IPS-15b (cell line): ENCODE results near the gene CCNB1IP1.
"Not testable (repeated sequence)": the region's sequence is repeated elsewhere in the genome, so short reads cannot be mapped to it uniquely, and the experiment has no call there.

ENCODE experiments used
- H3K27me3 ChIP-seq: one replicate; pipeline ENCODE4 v1.6.1; 2013; ENCODE audit warnings: low read length; ENCODE audit not compliant: control insufficient read depth, insufficient read depth
- H3K36me3 ChIP-seq: one replicate; pipeline ENCODE4 v1.6.1; 2013; ENCODE audit warnings: low read length; ENCODE audit not compliant: control insufficient read depth, insufficient read depth
- H3K4me1 ChIP-seq: one replicate; pipeline ENCODE4 v1.6.1; 2013; ENCODE audit warnings: mild to moderate bottlenecking, low read length; ENCODE audit not compliant: control insufficient read depth, insufficient read depth
- H3K4me3 ChIP-seq: one replicate; pipeline ENCODE4 v1.5.1; 2013; ENCODE audit warnings: low read depth, low read length
- H3K9ac ChIP-seq: one replicate; pipeline ENCODE4 v1.6.1; 2013; ENCODE audit warnings: low read depth, mild to moderate bottlenecking, low read length
- H3K9me3 ChIP-seq: one replicate; pipeline ENCODE4 v1.6.1; 2013; ENCODE audit warnings: mild to moderate bottlenecking, low read length; ENCODE audit not compliant: control insufficient read depth, insufficient read depth

CCNB1IP1 gene

DNA sequence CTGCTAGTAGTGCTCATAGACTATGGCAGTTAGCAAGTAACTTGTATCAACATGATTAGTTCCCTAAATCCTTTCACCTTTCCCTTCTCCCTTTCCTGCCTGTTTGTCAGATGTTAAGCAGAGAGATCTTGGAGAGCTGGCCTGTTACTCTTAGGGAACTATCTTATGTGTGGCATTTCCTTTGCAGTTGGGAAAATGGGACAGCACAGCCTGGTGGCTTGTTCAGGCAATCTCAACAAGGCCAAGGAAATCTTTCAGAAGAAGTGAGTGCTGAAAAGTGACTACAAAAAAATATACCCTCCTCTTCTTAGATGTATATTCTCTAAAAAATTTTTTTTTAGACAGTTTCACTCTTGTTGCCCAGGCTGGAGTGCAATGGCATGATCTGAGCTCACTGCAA lies 17.8 kb upstream of the CCNB1IP1 start:
- H3K4me3 ChIP-seq = no peak overlapping the region
- no peaks in the 10 kb centered on the region for H3K9me3 ChIP-seq
- H3K27me3 ChIP-seq = no peaks in the 10 kb centered on the region
- H3K9ac ChIP-seq = no peak overlapping the region
- H3K4me1 ChIP-seq = no peaks in the 10 kb centered on the region
- peaks cover 22% of the 10 kb centered on the region for H3K36me3 ChIP-seq

- Histone ChIP-seq H3K27me3 (no peaks in the 10 kb centered on the region), H3K36me3 (peaks cover 25% of the 10 kb centered on the region), H3K4me1 (no peaks in the 10 kb centered on the region), H3K4me3 (no peak overlapping the region), H3K9me3 (no peaks in the 10 kb centered on the region), H3K9ac (no peak overlapping the region)
Measured at GRCh38 chr14:20350282-20350681, 17.2 kb upstream of the CCNB1IP1 start.

GRCh38 chr14:20347747-20348146 lies 14.7 kb upstream of the CCNB1IP1 start:
- Histone ChIP-seq H3K4me3 (no peak overlapping the region), H3K9me3 (no peaks in the 10 kb centered on the region), H3K9ac (no peak overlapping the region), H3K4me1 (no peaks in the 10 kb centered on the region), H3K27me3 (no peaks in the 10 kb centered on the region), H3K36me3 (peaks cover 20% of the 10 kb centered on the region)

DNA sequence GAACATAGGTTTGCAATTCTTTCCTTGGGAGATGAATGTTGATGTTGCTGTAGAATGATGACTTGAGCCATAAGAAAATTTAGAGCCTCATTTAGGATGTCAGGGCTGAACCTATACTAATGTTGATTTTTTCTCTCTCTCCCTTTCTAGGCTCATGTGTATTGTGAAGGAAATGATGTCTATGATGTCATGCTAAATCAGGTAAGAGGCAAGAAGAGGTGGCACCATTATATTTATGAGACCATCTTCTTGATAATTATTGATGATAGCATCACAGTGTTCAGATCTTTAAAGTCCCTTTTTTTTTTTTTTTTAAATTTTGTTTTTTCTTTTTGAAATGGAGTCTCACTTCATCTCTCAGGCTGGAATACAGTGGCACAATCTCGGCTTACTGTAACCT lies 13.6 kb upstream of the CCNB1IP1 start:
- H3K27me3 ChIP-seq = no peaks in the 10 kb centered on the region
- H3K36me3 ChIP-seq = peaks cover 12% of the 10 kb centered on the region
- no peak overlapping the region for H3K4me3 ChIP-seq
- H3K9ac ChIP-seq = no peak overlapping the region
- no peaks in the 10 kb centered on the region for H3K4me1 ChIP-seq
- no peaks in the 10 kb centered on the region for H3K9me3 ChIP-seq

DNA sequence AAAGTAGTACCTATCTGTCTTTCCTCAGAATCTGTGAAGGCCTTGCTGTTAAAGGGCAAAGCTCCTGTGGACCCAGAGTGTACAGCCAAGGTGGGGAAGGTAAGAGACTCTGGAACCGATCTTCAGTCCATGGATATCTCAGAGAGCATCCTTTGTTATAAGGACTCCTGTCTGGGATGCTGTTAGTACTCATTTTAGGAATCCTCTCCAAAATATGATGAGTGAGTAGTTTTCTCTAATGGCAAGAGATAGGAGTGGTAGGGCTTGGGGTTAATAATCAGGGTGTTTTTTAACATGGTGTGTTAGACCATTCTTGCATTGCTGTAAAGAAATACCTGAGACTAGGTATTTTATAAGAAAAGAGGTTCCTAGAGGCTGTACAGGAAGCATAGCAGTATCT lies 12.3 kb upstream of the CCNB1IP1 start:
- H3K36me3 ChIP-seq = peaks cover 6% of the 10 kb centered on the region

GRCh38 chr14:20343862-20344220 lies 10.8 kb upstream of the CCNB1IP1 start:
- Histone ChIP-seq H3K27me3 (no peaks in the 10 kb centered on the region), H3K36me3 (peaks cover 6% of the 10 kb centered on the region), H3K9me3 (no peaks in the 10 kb centered on the region), H3K4me3 (peak overlapping the region; percentile 45), H3K4me1 (no peaks in the 10 kb centered on the region), H3K9ac (peak overlapping the region; percentile 84)

More for the DNA sequence above, 12.3 kb upstream of the CCNB1IP1 start:
- H3K27me3 ChIP-seq = no peaks in the 10 kb centered on the region
- H3K4me1 ChIP-seq = no peaks in the 10 kb centered on the region
- H3K9ac ChIP-seq = no peak overlapping the region
- H3K9me3 ChIP-seq = no peaks in the 10 kb centered on the region
- no peak overlapping the region for H3K4me3 ChIP-seq

DNA sequence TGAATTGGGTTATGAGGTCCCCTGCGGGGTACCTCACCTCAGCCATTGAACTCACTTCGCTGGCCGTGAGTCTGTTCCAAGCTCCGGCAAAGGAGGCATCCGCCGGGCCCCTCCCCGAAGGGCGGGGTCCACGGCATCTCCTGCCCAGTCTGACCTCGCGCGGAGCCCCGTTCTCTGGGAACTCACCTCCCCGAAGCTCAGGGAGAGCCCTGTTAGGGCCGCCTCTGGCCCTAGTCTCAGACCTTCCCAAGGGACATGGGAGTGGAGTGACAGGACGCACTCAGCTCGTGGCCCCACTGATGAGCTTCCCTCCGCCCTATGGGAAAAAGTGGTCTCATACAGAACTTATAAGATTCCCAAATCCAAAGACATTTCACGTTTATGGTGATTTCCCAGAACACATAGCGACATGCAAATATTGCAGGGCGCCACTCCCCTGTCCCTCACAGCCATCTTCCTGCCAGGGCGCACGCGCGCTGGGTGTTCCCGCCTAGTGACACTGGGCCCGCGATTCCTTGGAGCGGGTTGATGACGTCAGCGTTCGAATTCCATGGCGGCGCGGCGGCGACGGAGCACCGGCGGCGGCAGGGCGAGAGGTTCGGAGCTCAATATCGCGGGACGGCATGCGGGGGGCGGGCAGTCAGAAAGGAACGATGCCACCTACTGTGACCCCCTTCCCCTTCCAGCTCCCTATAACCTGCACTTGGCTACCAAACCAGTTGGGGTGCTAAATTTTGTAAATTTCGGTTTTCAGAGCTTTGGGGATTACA lies 10.2 kb upstream of the CCNB1IP1 start, which contains the start of gene PARP2:
Gene PARP2 (plus strand): TSS at position 544 of the 770 bp plus-strand sequence. CDS start 7 bp downstream, at position 551.
- no peaks in the 10 kb centered on the region for H3K4me1 ChIP-seq
- H3K36me3 ChIP-seq = peaks cover 6% of the 10 kb centered on the region
- H3K27me3 ChIP-seq = no peaks in the 10 kb centered on the region
- H3K9ac ChIP-seq = peak within 1 kb of the TSS; percentile 84
- H3K9me3 ChIP-seq = no peaks in the 10 kb centered on the region
- H3K4me3 ChIP-seq = peak within 1 kb of the TSS; percentile 82

- Histone ChIP-seq H3K4me3 (peak overlapping the region; percentile 82), H3K9ac (no peak overlapping the region), H3K36me3 (peaks cover 6% of the 10 kb centered on the region), H3K4me1 (no peaks in the 10 kb centered on the region), H3K9me3 (no peaks in the 10 kb centered on the region), H3K27me3 (no peaks in the 10 kb centered on the region)
Measured at GRCh38 chr14:20341646-20342045, 8.6 kb upstream of the CCNB1IP1 start.

- H3K36me3 ChIP-seq, H3K9me3 ChIP-seq, H3K4me1 ChIP-seq, H3K27me3 ChIP-seq, H3K4me3 ChIP-seq, H3K9ac ChIP-seq: not testable (repeated sequence)
Measured at GRCh38 chr14:20341032-20341431, 8.0 kb upstream of the CCNB1IP1 start.

- Histone ChIP-seq H3K9ac (no peak overlapping the region), H3K4me1 (peaks cover 5% of the 10 kb centered on the region), H3K36me3 (no peaks in the 10 kb centered on the region), H3K27me3 (no peaks in the 10 kb centered on the region), H3K9me3 (no peaks in the 10 kb centered on the region), H3K4me3 (no peak overlapping the region)
Measured at GRCh38 chr14:20334017-20334416, 938 bp upstream of the CCNB1IP1 start.

- H3K9me3 ChIP-seq = no peaks in the 10 kb centered on the region
- no peak overlapping the region for H3K9ac ChIP-seq
Measured at GRCh38 chr14:20333494-20333841, 389 bp upstream of the CCNB1IP1 start.

GRCh38 chr14:20332431-20332787 lies 670 bp downstream of the CCNB1IP1 start:
- H3K9me3 ChIP-seq = no peaks in the 10 kb centered on the region
- no peaks in the 10 kb centered on the region for H3K27me3 ChIP-seq
- H3K9ac ChIP-seq = peak overlapping the region; percentile 94
- H3K36me3 ChIP-seq = peaks cover 4% of the 10 kb centered on the region
- H3K4me3 ChIP-seq = peak overlapping the region; percentile 86
- H3K4me1 ChIP-seq = peaks cover 5% of the 10 kb centered on the region

More at GRCh38 chr14:20333494-20333841, 389 bp upstream of the CCNB1IP1 start:
- Histone ChIP-seq H3K36me3 (no peaks in the 10 kb centered on the region), H3K27me3 (no peaks in the 10 kb centered on the region), H3K4me3 (peak overlapping the region; percentile 86), H3K4me1 (peaks cover 5% of the 10 kb centered on the region)
